Measurements from ENCODE around the gene NCBP1.

DNA sequence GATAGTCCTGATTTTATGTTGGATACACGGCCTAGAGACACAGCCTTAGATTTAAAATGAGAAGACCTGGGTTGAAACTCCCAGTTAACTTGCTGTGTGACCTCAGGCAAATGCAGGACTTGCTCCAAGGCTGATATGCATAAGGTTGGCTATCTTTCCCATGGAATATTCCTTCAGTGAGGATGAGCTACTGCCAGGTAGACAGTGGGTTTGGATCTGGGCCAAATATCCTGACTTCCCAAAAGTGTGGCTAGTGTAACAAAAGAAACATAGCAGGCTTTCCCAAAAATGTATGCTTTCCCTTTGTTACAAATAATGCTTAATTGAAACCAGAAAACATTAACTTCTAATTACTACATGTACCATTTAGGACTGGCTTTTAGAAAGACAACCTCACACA, 64.2 kb downstream of the NCBP1 start:
- TF ChIP-seq, protein P1, sequence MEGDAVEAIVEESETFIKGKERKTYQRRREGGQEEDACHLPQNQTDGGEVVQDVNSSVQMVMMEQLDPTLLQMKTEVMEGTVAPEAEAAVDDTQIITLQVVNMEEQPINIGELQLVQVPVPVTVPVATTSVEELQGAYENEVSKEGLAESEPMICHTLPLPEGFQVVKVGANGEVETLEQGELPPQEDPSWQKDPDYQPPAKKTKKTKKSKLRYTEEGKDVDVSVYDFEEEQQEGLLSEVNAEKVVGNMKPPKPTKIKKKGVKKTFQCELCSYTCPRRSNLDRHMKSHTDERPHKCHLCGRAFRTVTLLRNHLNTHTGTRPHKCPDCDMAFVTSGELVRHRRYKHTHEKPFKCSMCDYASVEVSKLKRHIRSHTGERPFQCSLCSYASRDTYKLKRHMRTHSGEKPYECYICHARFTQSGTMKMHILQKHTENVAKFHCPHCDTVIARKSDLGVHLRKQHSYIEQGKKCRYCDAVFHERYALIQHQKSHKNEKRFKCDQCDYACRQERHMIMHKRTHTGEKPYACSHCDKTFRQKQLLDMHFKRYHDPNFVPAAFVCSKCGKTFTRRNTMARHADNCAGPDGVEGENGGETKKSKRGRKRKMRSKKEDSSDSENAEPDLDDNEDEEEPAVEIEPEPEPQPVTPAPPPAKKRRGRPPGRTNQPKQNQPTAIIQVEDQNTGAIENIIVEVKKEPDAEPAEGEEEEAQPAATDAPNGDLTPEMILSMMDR (IDR thresholded peaks at IDR 0.05) = no peak
- TF ChIP-seq POLR2A (IDR thresholded peaks at IDR 0.05) (no peak), EP300 (IDR thresholded peaks at IDR 0.05) (no peak)

Measured in tibial nerve (tissue), 4 donors.